HG03097 (cell line): ENCODE data around the gene EMC8.
A peak's percentile ranks its signal among the peaks of the same experiment; 100 is the strongest.
"Not testable (repeated sequence)": the region's sequence is repeated elsewhere in the genome, so short reads cannot be mapped to it uniquely, and the experiment has no call there.

Source experiments
- ATAC-seq: cut with Tn5 transposase; IDR thresholded peaks from one replicate; pipeline ENCODE4 v1.9.1; 2021; ENCODE audit not compliant: unreplicated experiment, low FRiP score

The EMC8 gene

DNA sequence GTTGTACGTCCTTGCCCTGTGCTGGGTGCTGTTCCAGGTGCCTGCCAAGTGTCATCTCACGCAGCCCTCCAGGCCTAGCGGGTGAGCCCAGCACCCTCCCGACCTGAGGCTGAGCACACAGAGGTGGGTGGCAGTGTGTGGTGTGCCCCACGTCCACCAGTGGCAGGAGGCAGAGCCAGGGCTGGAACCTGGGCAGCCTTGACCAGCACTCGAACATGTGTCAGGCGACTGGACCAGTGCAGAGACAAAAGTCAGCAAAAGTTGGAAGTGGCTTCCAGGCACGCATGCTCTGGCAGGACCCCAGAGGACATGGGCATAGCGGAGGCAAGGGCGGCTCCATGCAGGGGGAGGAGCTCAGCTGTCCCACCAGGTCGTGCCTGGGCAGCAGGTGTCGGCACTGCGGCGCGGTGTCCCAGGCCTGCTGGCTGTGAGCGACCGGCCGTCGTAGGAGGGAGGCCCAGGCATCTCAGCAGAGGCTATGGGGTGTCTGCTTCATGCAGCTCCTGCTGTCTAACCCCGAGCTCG lies 35.9 kb upstream of the EMC8 start:
- ATAC-seq: no peak

DNA sequence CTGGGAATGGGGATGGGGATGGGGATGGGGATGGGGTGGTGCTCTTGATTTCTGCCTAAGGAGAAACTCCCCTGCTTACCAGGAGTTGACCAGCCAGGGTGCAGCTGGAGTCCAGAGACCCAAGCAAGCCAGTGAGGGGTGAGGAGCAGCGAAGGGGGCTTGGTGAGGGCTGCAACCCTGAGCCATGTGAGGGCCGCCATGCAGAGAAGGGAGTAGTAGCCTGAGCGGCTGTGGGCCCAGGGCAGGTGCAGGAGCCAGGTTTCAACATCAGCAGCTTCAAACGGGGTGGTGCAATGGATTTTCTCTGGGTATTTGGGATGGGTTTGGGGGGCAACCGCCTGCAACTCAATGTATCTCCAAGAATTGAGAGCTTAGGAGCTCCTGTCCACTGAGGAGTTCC lies 35.4 kb upstream of the EMC8 start:
- no peak for ATAC-seq

GRCh38 chr16:85833219-85833920 lies 34.0 kb upstream of the EMC8 start:
- no peak for ATAC-seq

DNA sequence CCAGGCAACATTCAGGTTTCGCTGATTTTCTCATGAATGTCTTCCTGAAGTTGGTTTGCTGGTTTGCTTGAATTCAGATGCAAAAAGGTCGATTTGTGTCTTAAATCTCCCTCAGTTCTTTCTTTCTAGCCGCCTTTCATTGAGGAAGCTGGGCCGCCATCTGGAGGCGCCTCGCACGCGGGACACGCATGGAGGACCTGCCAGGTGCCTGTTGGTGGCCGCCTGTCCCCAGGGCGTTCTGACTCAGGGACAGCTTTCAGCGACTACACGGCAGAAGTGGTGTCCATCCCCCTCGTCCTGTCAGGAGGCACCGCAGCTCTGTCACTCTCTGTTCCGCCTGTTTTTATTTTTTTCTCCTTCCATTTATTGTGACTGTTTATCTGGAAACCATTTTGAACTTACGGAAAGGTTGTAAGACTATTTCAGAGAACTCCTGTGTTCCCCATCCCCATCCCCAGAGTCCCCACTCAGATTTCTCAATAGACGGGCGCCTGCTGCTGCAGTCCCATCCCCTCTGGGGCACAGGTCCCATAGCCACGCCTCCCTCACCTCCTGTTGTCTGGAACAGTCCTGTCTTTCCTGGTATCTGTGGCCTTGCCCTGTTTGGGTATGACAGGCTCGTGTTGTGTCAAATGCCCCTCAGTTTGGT lies 33.4 kb upstream of the EMC8 start:
- ATAC-seq: no peak

GRCh38 chr16:85830821-85831220 lies 31.5 kb upstream of the EMC8 start:
- no peak for ATAC-seq

- ATAC-seq: no peak
These were observed 30.6 kb upstream of the EMC8 start for GRCh38 chr16:85829751-85830445.

DNA sequence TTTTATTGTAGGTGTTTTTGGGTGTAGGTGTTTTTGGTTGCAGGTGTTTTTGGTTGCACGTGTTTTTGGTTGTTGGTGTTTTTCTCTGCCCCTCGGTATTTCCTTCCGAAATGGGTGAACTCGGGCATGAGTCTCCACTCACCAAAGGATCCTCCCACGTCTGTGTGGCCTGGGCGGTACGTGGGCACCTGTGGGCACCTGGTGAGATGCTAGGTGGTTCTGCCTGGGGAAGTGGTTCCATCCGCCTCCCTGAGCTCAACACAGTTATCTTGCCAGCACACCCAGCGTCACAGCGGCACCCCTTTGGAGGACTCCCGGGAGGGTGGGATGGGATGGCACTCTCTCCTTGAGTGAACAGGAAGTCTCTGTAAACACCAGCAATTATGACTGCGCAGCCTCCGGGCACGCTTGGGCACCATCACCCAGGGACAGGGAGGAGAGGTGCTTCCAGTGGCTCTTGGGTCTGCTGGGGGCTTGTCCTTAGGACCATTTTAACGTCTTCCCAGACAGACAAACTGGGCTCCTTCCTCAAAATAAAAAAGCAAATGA lies 29.9 kb upstream of the EMC8 start:
- no peak for ATAC-seq

- no peak for ATAC-seq
These were observed 28.8 kb upstream of the EMC8 start for GRCh38 chr16:85828166-85828565.

DNA sequence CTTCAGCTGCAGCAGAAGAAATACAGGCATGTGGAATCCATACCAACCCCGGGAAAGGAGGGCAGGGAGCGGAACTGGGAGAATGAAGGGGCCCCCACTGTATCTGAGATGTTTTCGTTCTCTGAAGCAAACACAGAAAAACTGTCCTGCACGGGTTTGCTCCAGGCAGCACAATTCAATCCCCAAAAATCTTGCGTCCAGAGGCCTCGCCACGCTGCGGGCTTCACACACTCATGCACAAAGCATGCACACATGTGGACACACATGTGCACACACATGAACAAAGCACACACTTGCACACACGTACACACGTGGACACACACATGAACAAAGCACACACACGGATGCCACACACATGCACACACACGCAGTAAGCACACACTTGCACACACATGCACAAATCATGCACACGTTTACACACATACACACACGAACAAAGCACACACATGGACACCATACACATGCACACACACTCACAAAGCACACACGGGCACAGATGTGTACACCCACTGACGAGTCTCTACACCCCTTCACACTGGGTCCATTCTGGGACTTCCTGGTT lies 27.4 kb upstream of the EMC8 start:
- no peak for ATAC-seq

GRCh38 chr16:85825326-85825725 lies 26.0 kb upstream of the EMC8 start:
- ATAC-seq: no peak

DNA sequence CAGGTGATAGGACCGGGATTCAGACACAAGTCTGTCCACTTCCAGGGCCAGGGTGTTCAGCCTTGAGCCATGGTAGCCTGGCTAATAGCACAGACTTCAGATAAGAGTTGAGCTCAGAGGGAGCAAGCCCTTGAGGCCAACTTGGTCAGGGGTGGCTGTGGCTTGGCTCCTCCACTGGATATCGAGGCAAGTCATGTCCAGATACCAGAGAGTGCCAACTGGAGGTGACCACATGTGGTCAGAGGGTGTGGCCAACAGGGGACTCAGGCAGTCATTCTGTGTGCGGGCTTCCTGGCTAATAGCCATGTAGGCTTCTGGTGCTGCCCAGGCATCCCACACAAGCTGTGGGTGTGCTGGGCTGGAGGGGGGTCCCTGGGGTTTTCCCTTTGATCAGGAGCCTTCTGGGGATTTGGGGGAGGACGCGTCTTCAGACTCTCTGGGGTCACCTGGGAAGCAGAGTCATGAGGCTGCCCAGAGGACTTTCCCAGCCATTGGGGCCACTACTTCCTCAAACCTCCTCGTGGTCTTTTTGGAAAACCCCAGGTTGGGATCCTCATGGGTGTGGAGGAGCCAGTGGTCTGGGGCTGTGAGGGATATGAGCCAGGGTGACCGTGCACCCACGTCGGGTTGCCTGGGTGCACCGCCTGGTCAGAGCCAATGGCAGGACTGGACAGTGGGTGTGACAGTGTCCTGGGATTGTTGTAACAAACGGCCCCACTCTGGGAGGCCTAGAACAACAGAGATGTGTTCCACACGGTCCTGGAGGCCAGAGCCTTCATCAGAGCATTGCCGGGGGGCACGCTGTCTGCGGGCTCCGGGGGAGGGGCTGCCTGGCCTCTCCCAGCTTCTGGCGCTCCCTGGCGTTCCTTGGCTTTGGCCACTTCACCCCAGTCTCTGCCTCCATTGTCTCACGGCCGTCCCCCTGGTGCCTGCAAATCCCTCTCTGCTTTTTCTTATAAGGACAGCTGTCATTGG lies 25.1 kb upstream of the EMC8 start:
- no peak for ATAC-seq

DNA sequence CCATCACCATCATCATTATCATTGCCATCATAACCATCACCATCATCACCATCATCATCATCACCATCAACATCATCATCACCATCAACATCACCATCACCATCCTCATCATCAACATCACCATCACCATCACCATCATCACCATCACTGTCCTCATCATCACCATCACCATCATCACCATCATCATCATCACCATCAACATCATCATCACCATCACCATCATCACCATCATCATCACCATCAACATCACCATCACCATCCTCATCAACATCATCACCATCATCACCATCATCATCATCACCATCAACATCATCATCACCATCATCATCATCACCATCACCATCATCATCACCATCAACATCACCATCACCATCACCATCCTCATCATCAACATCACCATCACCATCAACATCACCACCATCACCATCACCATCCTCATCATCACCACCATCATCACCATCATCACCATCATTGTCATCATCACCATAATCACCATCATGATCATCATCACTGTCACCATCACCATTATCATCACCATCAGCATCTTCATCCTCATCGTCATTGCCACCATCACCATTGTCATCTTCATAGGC lies 24.1 kb upstream of the EMC8 start:
- ATAC-seq: no peak

- ATAC-seq: no peak
These were observed 22.8 kb upstream of the EMC8 start for GRCh38 chr16:85822145-85822544.

- peak; percentile 80 for ATAC-seq
These were observed 22.2 kb upstream of the EMC8 start for GRCh38 chr16:85821390-85822135.

DNA sequence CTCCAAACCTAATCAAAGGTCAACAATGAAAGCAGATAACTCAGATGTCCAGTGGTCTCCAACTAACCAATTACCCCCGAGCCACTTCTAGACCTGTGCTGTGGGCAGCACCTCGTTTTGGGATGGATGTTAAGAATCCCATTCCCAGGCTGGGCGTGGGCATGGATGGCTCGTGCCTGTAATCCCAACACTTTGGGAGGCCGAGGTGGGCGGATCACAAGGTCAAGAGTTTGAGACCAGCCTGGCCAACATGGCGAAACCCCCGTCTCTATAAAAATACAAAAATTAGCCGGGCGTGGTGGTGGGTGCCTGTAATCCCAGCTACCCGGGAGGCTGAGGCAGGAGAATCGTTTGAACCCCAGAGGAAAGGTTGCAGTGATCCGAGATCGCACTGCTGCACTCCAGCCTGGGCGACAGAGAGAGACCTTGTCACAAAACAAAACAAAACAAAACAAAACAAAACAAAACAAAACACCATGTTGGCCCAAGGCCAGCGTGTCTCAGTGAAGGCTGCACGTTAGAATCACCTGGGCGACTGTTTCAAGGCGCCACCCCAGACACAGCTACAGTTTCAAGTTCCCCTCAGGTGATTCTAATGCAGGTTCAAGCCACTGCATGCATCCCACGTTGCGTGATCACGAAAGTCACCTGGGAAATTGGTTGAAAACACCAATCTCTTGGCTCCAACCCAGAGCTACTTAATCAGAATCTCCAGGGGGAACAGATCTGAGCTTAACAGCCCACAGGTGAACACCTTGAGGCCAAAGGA lies 21.4 kb upstream of the EMC8 start:
- no peak for ATAC-seq

DNA sequence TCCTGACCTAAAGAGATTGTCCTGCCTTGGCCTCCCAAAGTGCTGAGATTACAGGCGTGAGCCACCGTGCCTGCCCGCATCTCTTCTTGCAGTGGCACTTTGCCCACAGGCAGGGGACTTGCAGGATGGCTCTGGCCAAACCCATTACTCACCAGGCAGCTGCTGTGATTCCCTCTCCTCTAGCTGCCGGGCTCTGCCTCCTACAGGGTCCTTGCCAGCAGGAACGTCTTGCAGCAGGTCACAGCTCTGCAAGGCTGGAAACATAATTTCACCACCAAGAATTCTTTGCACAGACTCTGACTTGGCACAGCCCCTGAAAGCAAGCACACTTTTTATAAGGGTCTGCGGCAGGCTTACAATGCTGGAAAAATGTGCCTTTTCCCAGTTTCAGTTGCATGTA lies 20.4 kb upstream of the EMC8 start:
- ATAC-seq: no peak

GRCh38 chr16:85819245-85819644 lies 19.9 kb upstream of the EMC8 start:
- ATAC-seq: no peak

DNA sequence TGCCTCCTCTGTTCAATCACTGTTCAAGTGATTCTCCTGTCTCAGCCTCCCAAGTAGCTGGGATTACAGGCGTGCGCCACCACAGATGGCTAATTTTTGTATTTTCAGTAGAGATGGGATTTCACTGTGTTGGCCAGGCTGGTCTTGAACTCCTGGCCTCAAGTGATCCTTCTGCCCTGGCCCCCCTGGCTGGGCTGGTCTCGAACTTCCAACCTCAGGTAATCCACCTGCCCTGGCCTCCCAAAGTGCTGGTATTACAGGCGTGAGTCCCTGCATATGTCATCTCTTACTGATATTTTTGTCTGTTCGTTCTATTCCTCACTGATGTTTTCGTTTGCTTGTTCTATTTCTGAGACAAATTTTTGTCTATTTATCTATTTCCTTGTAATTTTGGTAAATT lies 17.9 kb upstream of the EMC8 start:
- not testable (repeated sequence) for ATAC-seq
